ENCODE data around the gene ADAMTS9. TPM values are rescaled to one million over a fixed set of nuclear protein-coding genes. Genes with fewer than 3 reads are reported as not detected.

The ADAMTS9 gene, protein sequence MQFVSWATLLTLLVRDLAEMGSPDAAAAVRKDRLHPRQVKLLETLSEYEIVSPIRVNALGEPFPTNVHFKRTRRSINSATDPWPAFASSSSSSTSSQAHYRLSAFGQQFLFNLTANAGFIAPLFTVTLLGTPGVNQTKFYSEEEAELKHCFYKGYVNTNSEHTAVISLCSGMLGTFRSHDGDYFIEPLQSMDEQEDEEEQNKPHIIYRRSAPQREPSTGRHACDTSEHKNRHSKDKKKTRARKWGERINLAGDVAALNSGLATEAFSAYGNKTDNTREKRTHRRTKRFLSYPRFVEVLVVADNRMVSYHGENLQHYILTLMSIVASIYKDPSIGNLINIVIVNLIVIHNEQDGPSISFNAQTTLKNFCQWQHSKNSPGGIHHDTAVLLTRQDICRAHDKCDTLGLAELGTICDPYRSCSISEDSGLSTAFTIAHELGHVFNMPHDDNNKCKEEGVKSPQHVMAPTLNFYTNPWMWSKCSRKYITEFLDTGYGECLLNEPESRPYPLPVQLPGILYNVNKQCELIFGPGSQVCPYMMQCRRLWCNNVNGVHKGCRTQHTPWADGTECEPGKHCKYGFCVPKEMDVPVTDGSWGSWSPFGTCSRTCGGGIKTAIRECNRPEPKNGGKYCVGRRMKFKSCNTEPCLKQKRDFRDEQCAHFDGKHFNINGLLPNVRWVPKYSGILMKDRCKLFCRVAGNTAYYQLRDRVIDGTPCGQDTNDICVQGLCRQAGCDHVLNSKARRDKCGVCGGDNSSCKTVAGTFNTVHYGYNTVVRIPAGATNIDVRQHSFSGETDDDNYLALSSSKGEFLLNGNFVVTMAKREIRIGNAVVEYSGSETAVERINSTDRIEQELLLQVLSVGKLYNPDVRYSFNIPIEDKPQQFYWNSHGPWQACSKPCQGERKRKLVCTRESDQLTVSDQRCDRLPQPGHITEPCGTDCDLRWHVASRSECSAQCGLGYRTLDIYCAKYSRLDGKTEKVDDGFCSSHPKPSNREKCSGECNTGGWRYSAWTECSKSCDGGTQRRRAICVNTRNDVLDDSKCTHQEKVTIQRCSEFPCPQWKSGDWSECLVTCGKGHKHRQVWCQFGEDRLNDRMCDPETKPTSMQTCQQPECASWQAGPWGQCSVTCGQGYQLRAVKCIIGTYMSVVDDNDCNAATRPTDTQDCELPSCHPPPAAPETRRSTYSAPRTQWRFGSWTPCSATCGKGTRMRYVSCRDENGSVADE (N-terminal part only)
- total RNA-seq = 9.7 and 28.2 TPM in 2 replicates

DNA sequence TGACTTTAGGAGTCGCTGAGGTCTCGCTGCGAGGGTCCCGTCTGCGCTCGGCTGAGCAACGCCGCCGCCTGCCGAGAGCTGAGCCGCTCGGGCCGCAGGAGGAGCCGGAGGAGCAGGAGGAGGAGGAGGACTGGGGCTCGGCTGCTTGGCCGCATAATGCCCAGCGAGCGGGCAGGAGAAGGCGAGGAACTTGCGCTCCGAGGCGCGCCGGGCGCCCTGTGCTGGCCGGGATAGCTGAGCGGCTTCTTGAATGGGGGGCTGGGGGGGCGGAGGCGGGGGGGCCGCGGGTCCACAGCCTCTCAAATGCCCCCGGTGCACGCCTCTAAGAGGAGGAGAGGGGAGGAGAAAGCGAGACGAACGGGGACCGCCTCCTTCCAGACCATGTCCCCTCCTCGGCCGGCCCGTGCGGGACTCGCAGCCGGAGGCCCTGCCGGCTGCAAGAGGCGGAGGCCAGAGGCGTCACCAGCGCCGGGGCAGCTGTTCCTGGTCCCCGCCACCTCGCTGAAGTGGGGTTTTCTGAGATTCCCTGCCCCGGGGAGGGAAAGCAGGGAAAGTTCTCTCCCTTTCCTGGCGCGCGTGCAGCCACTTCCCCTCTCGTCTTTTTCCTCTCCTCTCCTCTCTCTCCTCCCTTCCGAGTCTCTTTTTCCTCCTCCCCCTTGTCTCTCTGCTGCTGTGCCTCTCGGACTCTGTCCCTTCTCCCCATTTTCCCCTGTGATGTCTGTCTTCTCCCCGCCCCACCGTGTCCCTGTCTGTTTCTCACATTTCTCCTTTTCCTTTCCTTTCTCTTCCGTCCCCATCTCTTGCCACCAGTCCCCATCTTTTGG is at the start of gene ADAMTS9:
Gene ADAMTS9 (minus strand): TSS at position 220 of the 824 bp plus-strand sequence. CDS start 343 bp downstream, outside the sequence.

Data from cardiac atrium fibroblast (primary cell).